Measurements from ENCODE around the gene TMEM17.

The TMEM17 gene

GRCh38 chr2:62498739-62499138, 7.3 kb downstream of the TMEM17 start:
- H3K9me3 Mint-ChIP-seq: no peaks in the 10 kb centered on the region
- no peaks in the 10 kb centered on the region for H3K4me1 Mint-ChIP-seq
- DNase-seq (no peak), ATAC-seq (no peak)
- no peak overlapping the region for H3K4me3 Mint-ChIP-seq
- no peaks in the 10 kb centered on the region for H3K36me3 Mint-ChIP-seq (ENCODE audit: low read depth)
- H3K27me3 Mint-ChIP-seq: no peaks in the 10 kb centered on the region
- H3K27ac Mint-ChIP-seq: no peak overlapping the region

- no peak for DNase-seq
- no peaks in the 10 kb centered on the region for H3K36me3 Mint-ChIP-seq (ENCODE audit: low read depth)
- no peak for ATAC-seq
- H3K4me3 Mint-ChIP-seq: no peak overlapping the region
- no peaks in the 10 kb centered on the region for H3K4me1 Mint-ChIP-seq
- no peaks in the 10 kb centered on the region for H3K27me3 Mint-ChIP-seq
- H3K9me3 Mint-ChIP-seq: no peaks in the 10 kb centered on the region
- H3K27ac Mint-ChIP-seq: no peak overlapping the region
Measured at GRCh38 chr2:62495761-62496160, 10.2 kb downstream of the TMEM17 start.

- Mint-ChIP-seq H3K4me1 (no peaks in the 10 kb centered on the region), H3K27me3 (peaks cover 2% of the 10 kb centered on the region), H3K9me3 (no peaks in the 10 kb centered on the region), H3K4me3 (no peak overlapping the region), H3K36me3 (ENCODE audit: low read depth) (no peaks in the 10 kb centered on the region), H3K27ac (no peak overlapping the region)
- ATAC-seq: no peak
- no peak for DNase-seq
Measured at GRCh38 chr2:62492048-62492447, 13.9 kb downstream of the TMEM17 start.

- DNase-seq (no peak), ATAC-seq (no peak)
- Mint-ChIP-seq H3K4me1 (no peaks in the 10 kb centered on the region), H3K4me3 (no peak overlapping the region), H3K9me3 (no peaks in the 10 kb centered on the region), H3K27me3 (peaks cover 2% of the 10 kb centered on the region), H3K27ac (no peak overlapping the region), H3K36me3 (ENCODE audit: low read depth) (no peaks in the 10 kb centered on the region)
Measured at GRCh38 chr2:62489702-62490101, 16.3 kb downstream of the TMEM17 start.

- H3K4me1 Mint-ChIP-seq: no peaks in the 10 kb centered on the region
- no peaks in the 10 kb centered on the region for H3K36me3 Mint-ChIP-seq (ENCODE audit: low read depth)
- H3K27me3 Mint-ChIP-seq: peaks cover 2% of the 10 kb centered on the region
- DNase-seq: no peak
- no peaks in the 10 kb centered on the region for H3K9me3 Mint-ChIP-seq
- ATAC-seq: no peak
- H3K27ac Mint-ChIP-seq: no peak overlapping the region
- H3K4me3 Mint-ChIP-seq: no peak overlapping the region
Measured at GRCh38 chr2:62489162-62489561, 16.8 kb downstream of the TMEM17 start.

GRCh38 chr2:62486439-62486765, 19.6 kb downstream of the TMEM17 start:
- Mint-ChIP-seq H3K27ac (no peak overlapping the region), H3K4me3 (no peak overlapping the region), H3K9me3 (no peaks in the 10 kb centered on the region), H3K36me3 (ENCODE audit: low read depth) (no peaks in the 10 kb centered on the region), H3K4me1 (no peaks in the 10 kb centered on the region), H3K27me3 (peaks cover 2% of the 10 kb centered on the region)
- ATAC-seq (no peak), DNase-seq (no peak)

- H3K27me3 Mint-ChIP-seq: peaks cover 2% of the 10 kb centered on the region
Measured at GRCh38 chr2:62485761-62486438, 20.1 kb downstream of the TMEM17 start.

GRCh38 chr2:62482558-62483352, 23.2 kb downstream of the TMEM17 start:
- no peaks in the 10 kb centered on the region for H3K9me3 Mint-ChIP-seq
- no peaks in the 10 kb centered on the region for H3K4me1 Mint-ChIP-seq
- no peak for ATAC-seq
- H3K36me3 Mint-ChIP-seq (ENCODE audit: low read depth): no peaks in the 10 kb centered on the region
- H3K27me3 Mint-ChIP-seq: no peaks in the 10 kb centered on the region
- H3K4me3 Mint-ChIP-seq: no peak overlapping the region
- H3K27ac Mint-ChIP-seq: no peak overlapping the region
- no peak for DNase-seq

More at GRCh38 chr2:62485761-62486438, 20.1 kb downstream of the TMEM17 start:
- ATAC-seq: no peak
- H3K4me3 Mint-ChIP-seq: no peak overlapping the region
- H3K9me3 Mint-ChIP-seq: no peaks in the 10 kb centered on the region
- no peaks in the 10 kb centered on the region for H3K4me1 Mint-ChIP-seq
- H3K27ac Mint-ChIP-seq: no peak overlapping the region
- no peak for DNase-seq
- H3K36me3 Mint-ChIP-seq (ENCODE audit: low read depth): no peaks in the 10 kb centered on the region

GRCh38 chr2:62479917-62480316, 26.1 kb downstream of the TMEM17 start:
- no peak for DNase-seq
- no peak for ATAC-seq

GRCh38 chr2:62478093-62478580, 27.9 kb downstream of the TMEM17 start:
- Mint-ChIP-seq H3K36me3 (ENCODE audit: low read depth) (no peaks in the 10 kb centered on the region), H3K27ac (no peak overlapping the region), H3K4me3 (no peak overlapping the region), H3K4me1 (peaks cover 9% of the 10 kb centered on the region), H3K27me3 (no peaks in the 10 kb centered on the region), H3K9me3 (no peaks in the 10 kb centered on the region)
- no peak for ATAC-seq
- no peak for DNase-seq

More at GRCh38 chr2:62479917-62480316, 26.1 kb downstream of the TMEM17 start:
- Mint-ChIP-seq H3K4me1 (peaks cover 7% of the 10 kb centered on the region), H3K27me3 (no peaks in the 10 kb centered on the region), H3K9me3 (no peaks in the 10 kb centered on the region), H3K36me3 (ENCODE audit: low read depth) (no peaks in the 10 kb centered on the region), H3K27ac (no peak overlapping the region), H3K4me3 (no peak overlapping the region)

- Mint-ChIP-seq H3K9me3 (no peaks in the 10 kb centered on the region), H3K27me3 (no peaks in the 10 kb centered on the region), H3K36me3 (ENCODE audit: low read depth) (no peaks in the 10 kb centered on the region), H3K27ac (no peak overlapping the region), H3K4me1 (peaks cover 9% of the 10 kb centered on the region), H3K4me3 (no peak overlapping the region)
- ATAC-seq (no peak), DNase-seq (no peak)
Measured at GRCh38 chr2:62477573-62477972, 28.4 kb downstream of the TMEM17 start.

GRCh38 chr2:62475172-62476011, 30.6 kb downstream of the TMEM17 start:
- Mint-ChIP-seq H3K27ac (no peak overlapping the region), H3K36me3 (ENCODE audit: low read depth) (no peaks in the 10 kb centered on the region), H3K27me3 (no peaks in the 10 kb centered on the region), H3K4me3 (peak overlapping the region; percentile 2), H3K9me3 (no peaks in the 10 kb centered on the region), H3K4me1 (peaks cover 9% of the 10 kb centered on the region)
- ATAC-seq: no peak
- DNase-seq: no peak

GRCh38 chr2:62474176-62474575, 31.8 kb downstream of the TMEM17 start:
- Mint-ChIP-seq H3K9me3 (no peaks in the 10 kb centered on the region), H3K27ac (no peak overlapping the region), H3K36me3 (ENCODE audit: low read depth) (no peaks in the 10 kb centered on the region), H3K4me1 (peaks cover 9% of the 10 kb centered on the region), H3K27me3 (no peaks in the 10 kb centered on the region), H3K4me3 (no peak overlapping the region)
- DNase-seq (no peak), ATAC-seq (no peak)

- Mint-ChIP-seq H3K9me3 (no peaks in the 10 kb centered on the region), H3K36me3 (ENCODE audit: low read depth) (no peaks in the 10 kb centered on the region)
- ATAC-seq: no peak
Measured at GRCh38 chr2:62473246-62473827, 32.7 kb downstream of the TMEM17 start.

More at GRCh38 chr2:62473246-62473827, 32.7 kb downstream of the TMEM17 start:
- H3K4me3 Mint-ChIP-seq: no peak overlapping the region
- DNase-seq: no peak
- H3K4me1 Mint-ChIP-seq: peaks cover 9% of the 10 kb centered on the region
- H3K27ac Mint-ChIP-seq: no peak overlapping the region
- no peaks in the 10 kb centered on the region for H3K27me3 Mint-ChIP-seq
